ENCODE measurements around the gene CCDC191.

The CCDC191 gene

GRCh38 chr3:113927556-113927955 is 128.8 kb downstream of the CCDC191 start:
- TF ChIP-seq, protein P1, sequence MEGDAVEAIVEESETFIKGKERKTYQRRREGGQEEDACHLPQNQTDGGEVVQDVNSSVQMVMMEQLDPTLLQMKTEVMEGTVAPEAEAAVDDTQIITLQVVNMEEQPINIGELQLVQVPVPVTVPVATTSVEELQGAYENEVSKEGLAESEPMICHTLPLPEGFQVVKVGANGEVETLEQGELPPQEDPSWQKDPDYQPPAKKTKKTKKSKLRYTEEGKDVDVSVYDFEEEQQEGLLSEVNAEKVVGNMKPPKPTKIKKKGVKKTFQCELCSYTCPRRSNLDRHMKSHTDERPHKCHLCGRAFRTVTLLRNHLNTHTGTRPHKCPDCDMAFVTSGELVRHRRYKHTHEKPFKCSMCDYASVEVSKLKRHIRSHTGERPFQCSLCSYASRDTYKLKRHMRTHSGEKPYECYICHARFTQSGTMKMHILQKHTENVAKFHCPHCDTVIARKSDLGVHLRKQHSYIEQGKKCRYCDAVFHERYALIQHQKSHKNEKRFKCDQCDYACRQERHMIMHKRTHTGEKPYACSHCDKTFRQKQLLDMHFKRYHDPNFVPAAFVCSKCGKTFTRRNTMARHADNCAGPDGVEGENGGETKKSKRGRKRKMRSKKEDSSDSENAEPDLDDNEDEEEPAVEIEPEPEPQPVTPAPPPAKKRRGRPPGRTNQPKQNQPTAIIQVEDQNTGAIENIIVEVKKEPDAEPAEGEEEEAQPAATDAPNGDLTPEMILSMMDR (IDR thresholded peaks at IDR 0.05; ENCODE audit: insufficient read depth, low read length, poor library complexity, severe bottlenecking): no peak
- TF ChIP-seq EZH2phosphoT487 (conservative IDR thresholded peaks at IDR 0.05; ENCODE audit: low read length): no peak
- no peak overlapping the region for H3K4me3 ChIP-seq (ENCODE audit: insufficient read depth, low read length, poor library complexity, severe bottlenecking)

DNA sequence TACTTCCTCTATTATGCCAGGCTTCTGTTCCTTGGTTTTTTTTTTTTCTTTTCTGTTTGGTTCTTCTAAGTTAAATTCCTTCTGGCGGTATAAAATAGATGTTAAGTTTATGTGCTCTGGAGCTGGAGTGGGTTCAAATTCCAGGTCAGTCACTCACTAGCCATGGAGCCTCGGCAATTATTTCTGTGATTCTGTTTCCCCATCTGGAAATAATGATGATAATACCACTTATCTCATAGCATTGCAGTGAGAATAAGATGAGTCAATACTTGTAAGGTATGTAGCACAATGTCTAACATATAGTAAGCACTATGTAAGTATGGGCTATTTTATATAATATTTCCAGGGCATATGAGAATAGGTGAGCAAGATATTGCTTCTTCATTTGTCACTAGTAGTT is 141.7 kb downstream of the CCDC191 start:
- Histone ChIP-seq H3K79me2 (ENCODE audit: insufficient read depth, low read length) (no peaks in the 10 kb centered on the region), H3K4me2 (ENCODE audit: low read depth, low read length, poor library complexity, severe bottlenecking) (no peak overlapping the region), H3K27me3 (ENCODE audit: low read length) (no peaks in the 10 kb centered on the region), H2AFZ (ENCODE audit: low read depth, low read length, severe bottlenecking) (no peak overlapping the region), H3K9ac (ENCODE audit: low read length) (no peak overlapping the region), H4K20me1 (ENCODE audit: low read depth, low read length) (no peaks in the 10 kb centered on the region), H3K27ac (ENCODE audit: low read depth, low read length) (no peak overlapping the region), H3K4me3 (ENCODE audit: insufficient read depth, low read length, poor library complexity, severe bottlenecking) (no peak overlapping the region), H3K36me3 (ENCODE audit: low read length) (no peaks in the 10 kb centered on the region), H3K9me2 (replicated peaks; ENCODE audit: insufficient read depth, low read length) (no peaks in the 10 kb centered on the region), H3K9me3 (ENCODE audit: insufficient read depth, low read length) (no peaks in the 10 kb centered on the region), H3F3A (ENCODE audit: insufficient read depth) (no peaks in the 10 kb centered on the region)
- TF ChIP-seq, protein P1 (IDR thresholded peaks at IDR 0.05; ENCODE audit: insufficient read depth, low read length, poor library complexity, severe bottlenecking): no peak
- no peak for TF ChIP-seq EZH2phosphoT487 (conservative IDR thresholded peaks at IDR 0.05; ENCODE audit: low read length)

More at GRCh38 chr3:113927556-113927955, 128.8 kb downstream of the CCDC191 start:
- no peaks in the 10 kb centered on the region for H3K27me3 ChIP-seq (ENCODE audit: low read length)
- no peaks in the 10 kb centered on the region for H3F3A ChIP-seq (ENCODE audit: insufficient read depth)
- H3K9me3 ChIP-seq (ENCODE audit: insufficient read depth, low read length): no peaks in the 10 kb centered on the region; the same call in 1 of the 2 replicates
- no peaks in the 10 kb centered on the region for H4K20me1 ChIP-seq (ENCODE audit: low read depth, low read length)
- no peak overlapping the region for H3K27ac ChIP-seq (ENCODE audit: low read depth, low read length)
- H3K79me2 ChIP-seq (ENCODE audit: insufficient read depth, low read length): no peaks in the 10 kb centered on the region
- no peak overlapping the region for H3K9ac ChIP-seq (ENCODE audit: low read length)
- H3K9me2 ChIP-seq (replicated peaks; ENCODE audit: insufficient read depth, low read length): no peaks in the 10 kb centered on the region
- H3K4me2 ChIP-seq (ENCODE audit: low read depth, low read length, poor library complexity, severe bottlenecking): no peak overlapping the region
- no peaks in the 10 kb centered on the region for H3K36me3 ChIP-seq (ENCODE audit: low read length)
- H2AFZ ChIP-seq (ENCODE audit: low read depth, low read length, severe bottlenecking): no peak overlapping the region
